Mesenchymal stem cell (in vitro differentiated cells and primary cell): ENCODE data around the gene WNT10A.

Experiments
- DNase-seq: peaks from one replicate; pipeline ENCODE4 v3.0.0-alpha.2; 2013
- H2AFZ ChIP-seq: one replicate; pipeline ENCODE4 v1.6.1; 2013; ENCODE audit warnings: low read depth, mild to moderate bottlenecking, control low read depth, inconsistent platforms, low read length, moderate library complexity
- H2AK5ac ChIP-seq: 2 replicates; pipeline ENCODE4 v1.6.1; 2013; ENCODE audit warnings: low read length, moderate library complexity, mild to moderate bottlenecking, inconsistent platforms; ENCODE audit not compliant: severe bottlenecking
- H2BK120ac ChIP-seq: one replicate; pipeline ENCODE4 v1.6.1; 2013; ENCODE audit warnings: low read depth, mild to moderate bottlenecking, inconsistent platforms, low read length, moderate library complexity
- H2BK12ac ChIP-seq, 2 experiments: one replicate each; pipeline ENCODE4 v1.6.1; 2013; ENCODE audit warnings: inconsistent platforms in 2 of 2, low read length in 2 of 2, mild to moderate bottlenecking in 2 of 2, moderate library complexity in 2 of 2, control low read depth in 1 of 2
- H2BK15ac ChIP-seq: one replicate; pipeline ENCODE4 v1.6.1; 2013; ENCODE audit warnings: mild to moderate bottlenecking, low read depth, inconsistent platforms; ENCODE audit not compliant: poor library complexity, severe bottlenecking
- H2BK5ac ChIP-seq: 2 replicates; pipeline ENCODE4 v1.6.1; 2013; ENCODE audit warnings: low read depth, mild to moderate bottlenecking, low read length, control low read depth, inconsistent platforms; ENCODE audit not compliant: poor library complexity, severe bottlenecking
- H3K14ac ChIP-seq, 2 experiments: one replicate each; pipeline ENCODE4 v1.6.1; 2013; ENCODE audit warnings: inconsistent platforms in 2 of 2, low read length in 2 of 2, control low read depth in 1 of 2, mild to moderate bottlenecking in 1 of 2, moderate library complexity in 1 of 2
- H3K18ac ChIP-seq, 2 experiments: one replicate each; pipeline ENCODE4 v1.6.1; 2013; ENCODE audit warnings: inconsistent platforms in 2 of 2, low read length in 2 of 2, control low read depth in 1 of 2, low read depth in 1 of 2, mild to moderate bottlenecking in 1 of 2
- H3K23ac ChIP-seq, 2 experiments: one replicate each; pipeline ENCODE4 v1.6.1; 2013; ENCODE audit warnings: inconsistent platforms in 2 of 2, low read length in 2 of 2, mild to moderate bottlenecking in 2 of 2, moderate library complexity in 2 of 2, control low read depth in 1 of 2
- H3K27ac ChIP-seq: 2 replicates; pipeline ENCODE4 v1.5.1; 2013; ENCODE audit warnings: mild to moderate bottlenecking, moderate library complexity, low read length, control low read depth, inconsistent platforms; ENCODE audit not compliant: poor library complexity, severe bottlenecking
- H3K27me3 ChIP-seq, 2 experiments: 2 replicates each; pipeline versions ENCODE4 v1.6.1 to v1.7.0; 2013; ENCODE audit warnings: low read length in 2 of 2, mild to moderate bottlenecking in 2 of 2, moderate library complexity in 2 of 2, control low read depth in 1 of 2, inconsistent platforms in 1 of 2; ENCODE audit not compliant: control insufficient read depth in 1 of 2, insufficient read depth in 1 of 2
- H3K36me3 ChIP-seq, 2 experiments: 2 replicates each; pipeline versions ENCODE4 v1.6.1 to v1.7.0; 2013; ENCODE audit warnings: low read length in 2 of 2, control low read depth in 1 of 2, inconsistent platforms in 1 of 2, low read depth in 1 of 2, mild to moderate bottlenecking in 1 of 2; ENCODE audit not compliant: insufficient read depth in 2 of 2, control insufficient read depth in 1 of 2
- H3K4ac ChIP-seq, 2 experiments: one replicate each; pipeline ENCODE4 v1.6.1; 2013; ENCODE audit warnings: inconsistent platforms in 2 of 2, low read length in 2 of 2, mild to moderate bottlenecking in 2 of 2, moderate library complexity in 2 of 2, control low read depth in 1 of 2, low read depth in 1 of 2
- H3K4me1 ChIP-seq: 2 replicates; pipeline ENCODE4 v1.6.1; 2013; ENCODE audit warnings: low read depth, low read length, control low read depth; ENCODE audit not compliant: control insufficient read depth, insufficient read depth
- H3K4me2 ChIP-seq: 2 replicates; pipeline ENCODE4 v1.6.1; 2013; ENCODE audit warnings: low read length, mild to moderate bottlenecking, inconsistent platforms; ENCODE audit not compliant: poor library complexity, severe bottlenecking
- H3K4me3 ChIP-seq, 2 experiments: 2 replicates each; pipeline versions ENCODE4 v1.5.1 to v1.7.0; 2013; ENCODE audit warnings: low read length in 2 of 2, mild to moderate bottlenecking in 2 of 2, control low read depth in 1 of 2, low read depth in 1 of 2; ENCODE audit not compliant: insufficient read depth in 1 of 2
- H3K79me1 ChIP-seq: replicated peaks from 2 replicates; pipeline ENCODE4 v1.6.1; 2013; ENCODE audit warnings: mild to moderate bottlenecking, control low read depth, low read length, inconsistent platforms; ENCODE audit not compliant: poor library complexity, severe bottlenecking
- H3K9ac ChIP-seq: 2 replicates; pipeline ENCODE4 v1.7.0; 2013; ENCODE audit warnings: mild to moderate bottlenecking, low read length, moderate library complexity
- H3K9me3 ChIP-seq: 2 replicates; pipeline ENCODE4 v1.7.0; 2013; ENCODE audit warnings: mild to moderate bottlenecking, low read length; ENCODE audit not compliant: control insufficient read depth
- H4K8ac ChIP-seq: one replicate; pipeline ENCODE4 v1.6.1; 2013; ENCODE audit warnings: inconsistent platforms, mild to moderate bottlenecking, low read length, moderate library complexity
- H4K91ac ChIP-seq: one replicate; pipeline ENCODE4 v1.6.1; 2013; ENCODE audit warnings: mild to moderate bottlenecking, low read length, inconsistent platforms
- WGBS: methylation state at CpG from one replicate; pipeline ENCODE4 v1.1.7; 2013; ENCODE audit warnings: mixed read lengths; 5-methylcytosine and 5-hydroxymethylcytosine counted together

Gene WNT10A

DNA sequence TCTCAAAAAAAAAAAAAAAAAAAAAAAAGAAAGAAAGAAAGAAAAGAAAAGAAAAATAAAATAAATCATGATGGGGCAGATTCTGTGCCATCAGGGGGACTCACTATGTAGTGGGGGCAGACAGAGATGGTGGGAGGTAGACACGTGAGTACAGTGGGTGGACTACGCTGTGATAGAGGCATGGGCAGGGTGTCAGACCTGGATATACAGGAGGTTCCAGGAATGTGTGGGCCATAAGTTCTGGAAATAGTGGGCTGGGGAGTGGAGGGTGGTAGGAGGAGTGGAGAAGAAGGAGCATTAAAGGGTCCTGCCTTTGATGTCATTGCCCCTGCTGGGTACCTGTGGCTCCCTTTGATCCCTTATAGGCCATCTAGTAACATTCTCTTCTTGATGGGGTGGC, 29.9 kb upstream of the WNT10A start:
- peaks cover 48 to 61% of the 10 kb centered on the region in 2 experiments for H3K27me3 ChIP-seq
- no peak overlapping the region for H3K27ac ChIP-seq
- H3K79me1 ChIP-seq: no peaks in the 10 kb centered on the region
- H3K23ac ChIP-seq: no peak overlapping the region
- no peaks in the 10 kb centered on the region for H3K9me3 ChIP-seq
- H3K18ac ChIP-seq: no peak overlapping the region
- no peak overlapping the region for H3K4me2 ChIP-seq
- no peak overlapping the region for H2BK120ac ChIP-seq
- H3K14ac ChIP-seq: no peak overlapping the region
- no peak overlapping the region for H3K4ac ChIP-seq
- no peak overlapping the region for H2BK12ac ChIP-seq
- H3K9ac ChIP-seq: no peak overlapping the region
- no peak overlapping the region for H2BK5ac ChIP-seq
- no peak for DNase-seq
- no peak overlapping the region for H4K91ac ChIP-seq
- H4K8ac ChIP-seq: no peak overlapping the region
- no peak overlapping the region for H2AK5ac ChIP-seq
- no peaks in the 10 kb centered on the region for H3K36me3 ChIP-seq
- WGBS: 81% methylated on average over 2 of the region's 2 CpGs
- peaks cover 5% of the 10 kb centered on the region for H3K4me1 ChIP-seq
- no peak overlapping the region for H3K4me3 ChIP-seq
- H2BK15ac ChIP-seq: no peak overlapping the region
- no peak overlapping the region for H2AFZ ChIP-seq

DNA sequence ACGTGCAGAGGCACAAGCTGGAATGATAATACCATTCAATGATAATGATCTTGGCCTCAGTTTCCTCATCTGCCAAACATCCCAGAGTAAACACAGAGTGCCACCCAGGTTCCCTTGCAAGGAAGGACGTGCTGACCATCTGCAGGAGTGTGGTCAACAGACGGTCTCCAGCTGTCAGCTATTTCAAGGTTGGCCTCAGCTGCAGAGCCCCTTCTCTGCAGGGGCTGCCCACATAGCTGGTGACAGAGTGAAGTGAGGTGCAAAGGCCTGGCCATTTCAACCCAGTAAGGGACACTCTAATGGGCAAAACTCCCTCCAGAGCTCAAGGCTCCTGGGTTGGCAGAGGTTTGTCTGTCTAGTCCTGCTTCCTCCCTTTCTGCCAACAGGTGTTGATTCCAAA, 29.4 kb upstream of the WNT10A start:
- no peak overlapping the region for H4K8ac ChIP-seq
- H3K23ac ChIP-seq: no peak overlapping the region

DNA sequence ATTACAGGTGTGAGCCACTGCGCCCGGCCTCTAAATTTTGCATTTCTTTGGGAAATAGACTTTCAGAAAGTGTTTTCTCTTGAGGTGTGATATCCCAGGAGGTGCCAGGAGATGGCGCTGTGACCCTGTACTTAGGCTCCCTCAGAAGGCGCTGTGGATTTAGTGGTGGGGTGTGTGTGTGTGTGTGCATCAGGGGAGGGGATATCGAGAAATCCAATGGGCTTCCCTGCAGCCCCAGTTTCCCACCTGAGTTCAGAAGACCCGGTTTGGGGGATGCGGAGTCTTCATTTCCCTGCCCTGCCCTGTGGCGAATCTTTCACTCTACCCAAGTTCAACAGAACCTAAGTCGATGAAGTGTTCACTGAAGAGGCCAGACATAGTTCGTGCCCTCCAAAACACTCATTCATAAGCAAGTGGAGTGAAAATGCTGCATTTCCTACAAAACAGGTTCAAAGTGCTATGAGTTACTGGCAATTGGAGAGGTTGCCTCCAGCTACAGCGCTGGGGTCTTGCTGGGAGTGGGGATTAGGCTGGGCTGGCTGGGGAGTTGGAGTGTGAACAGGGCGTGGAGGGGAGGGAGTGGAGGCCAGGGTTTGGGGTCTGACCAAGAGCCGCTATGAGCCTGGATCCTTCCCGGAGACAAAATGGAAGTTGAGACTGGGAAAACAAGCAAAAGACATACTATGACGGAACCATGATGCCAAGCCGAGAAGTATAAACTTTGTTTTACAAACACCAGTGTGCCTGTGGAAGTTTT, 27.6 kb upstream of the WNT10A start:
- Histone ChIP-seq H4K91ac (no peak overlapping the region), H3K27ac (no peak overlapping the region), H3K14ac (no peak overlapping the region), H2BK12ac (no peak overlapping the region), H3K36me3 (no peaks in the 10 kb centered on the region), H3K4me3 (no peak overlapping the region), H2BK120ac (no peak overlapping the region), H3K4me2 (no peak overlapping the region), H3K4ac (no peak overlapping the region), H3K79me1 (no peaks in the 10 kb centered on the region), H2AFZ (no peak overlapping the region), H3K27me3 (peaks cover 71 to 79% of the 10 kb centered on the region in 2 experiments), H2AK5ac (no peak overlapping the region), H4K8ac (no peak overlapping the region), H3K23ac (no peak overlapping the region), H2BK5ac (no peak overlapping the region), H3K9me3 (no peaks in the 10 kb centered on the region), H3K4me1 (peaks cover 7% of the 10 kb centered on the region), H2BK15ac (no peak overlapping the region), H3K9ac (no peak overlapping the region), H3K18ac (no peak overlapping the region)
- WGBS: 25% methylated on average over 14 of the region's 16 CpGs
- DNase-seq: peak; percentile 44

More for the DNA sequence above, 29.4 kb upstream of the WNT10A start:
- Histone ChIP-seq H2AK5ac (no peak overlapping the region), H3K9me3 (no peaks in the 10 kb centered on the region), H3K9ac (no peak overlapping the region), H3K4ac (no peak overlapping the region), H3K27ac (no peak overlapping the region), H3K4me2 (no peak overlapping the region), H3K36me3 (no peaks in the 10 kb centered on the region), H3K18ac (no peak overlapping the region), H2BK15ac (no peak overlapping the region), H3K14ac (no peak overlapping the region), H4K91ac (no peak overlapping the region), H2BK5ac (no peak overlapping the region), H3K4me3 (no peak overlapping the region), H2BK120ac (no peak overlapping the region), H3K4me1 (peaks cover 5% of the 10 kb centered on the region), H3K79me1 (no peaks in the 10 kb centered on the region), H2AFZ (no peak overlapping the region), H2BK12ac (no peak overlapping the region), H3K27me3 (peaks cover 53 to 65% of the 10 kb centered on the region in 2 experiments)
- no peak for DNase-seq
- 55% methylated on average over 2 of the region's 3 CpGs for WGBS

DNA sequence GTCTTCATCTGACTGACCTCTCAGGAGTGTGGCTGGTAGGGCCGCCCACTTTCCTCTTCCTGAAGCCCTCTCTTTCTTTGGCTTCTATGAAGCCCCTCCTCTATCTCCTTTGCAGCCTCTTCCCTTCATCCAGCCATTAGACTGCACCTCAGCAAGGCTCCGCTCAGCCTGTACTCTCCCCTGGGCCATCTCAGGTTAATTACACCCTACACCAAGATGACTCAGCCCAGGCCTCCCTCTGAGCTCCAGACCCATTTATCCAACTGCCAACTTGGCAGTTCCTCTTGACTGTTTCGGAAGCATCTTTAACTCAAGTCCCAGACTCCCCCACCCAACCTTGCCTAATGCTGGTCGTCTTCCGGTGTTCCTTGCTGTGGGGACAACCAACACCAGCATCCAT, 26.9 kb upstream of the WNT10A start:
- no peak overlapping the region for H3K23ac ChIP-seq
- no peak overlapping the region for H4K8ac ChIP-seq
- no peak overlapping the region for H2AK5ac ChIP-seq
- no peak overlapping the region for H2BK12ac ChIP-seq
- no peak overlapping the region for H2BK15ac ChIP-seq
- no peak for DNase-seq
- H3K4ac ChIP-seq: no peak overlapping the region
- no peak overlapping the region for H2AFZ ChIP-seq
- H3K9ac ChIP-seq: no peak overlapping the region
- no peaks in the 10 kb centered on the region for H3K79me1 ChIP-seq
- no peak overlapping the region for H3K27ac ChIP-seq
- no peak overlapping the region for H2BK120ac ChIP-seq
- H3K18ac ChIP-seq: no peak overlapping the region
- H2BK5ac ChIP-seq: no peak overlapping the region
- H3K4me3 ChIP-seq: no peak overlapping the region
- H3K14ac ChIP-seq: no peak overlapping the region
- WGBS: 36% methylated on average over 5 of the region's 5 CpGs
- H3K9me3 ChIP-seq: no peaks in the 10 kb centered on the region
- peaks cover 73 to 81% of the 10 kb centered on the region in 2 experiments for H3K27me3 ChIP-seq
- H3K4me1 ChIP-seq: peaks cover 7% of the 10 kb centered on the region
- no peak overlapping the region for H4K91ac ChIP-seq
- H3K36me3 ChIP-seq: no peaks in the 10 kb centered on the region
- H3K4me2 ChIP-seq: no peak overlapping the region
